AG08395 (cell line): ENCODE measurements around the gene POLL.
A peak's percentile ranks its signal among the peaks of the same experiment; 100 is the strongest.
"Not testable (repeated sequence)": the region's sequence is repeated elsewhere in the genome, so short reads cannot be mapped to it uniquely, and the experiment has no call there.

Source experiments
- DNase-seq: peaks from one replicate; pipeline ENCODE4 v3.0.0; 2012; ENCODE audit warnings: mixed read lengths, low spot score

The POLL gene

DNA sequence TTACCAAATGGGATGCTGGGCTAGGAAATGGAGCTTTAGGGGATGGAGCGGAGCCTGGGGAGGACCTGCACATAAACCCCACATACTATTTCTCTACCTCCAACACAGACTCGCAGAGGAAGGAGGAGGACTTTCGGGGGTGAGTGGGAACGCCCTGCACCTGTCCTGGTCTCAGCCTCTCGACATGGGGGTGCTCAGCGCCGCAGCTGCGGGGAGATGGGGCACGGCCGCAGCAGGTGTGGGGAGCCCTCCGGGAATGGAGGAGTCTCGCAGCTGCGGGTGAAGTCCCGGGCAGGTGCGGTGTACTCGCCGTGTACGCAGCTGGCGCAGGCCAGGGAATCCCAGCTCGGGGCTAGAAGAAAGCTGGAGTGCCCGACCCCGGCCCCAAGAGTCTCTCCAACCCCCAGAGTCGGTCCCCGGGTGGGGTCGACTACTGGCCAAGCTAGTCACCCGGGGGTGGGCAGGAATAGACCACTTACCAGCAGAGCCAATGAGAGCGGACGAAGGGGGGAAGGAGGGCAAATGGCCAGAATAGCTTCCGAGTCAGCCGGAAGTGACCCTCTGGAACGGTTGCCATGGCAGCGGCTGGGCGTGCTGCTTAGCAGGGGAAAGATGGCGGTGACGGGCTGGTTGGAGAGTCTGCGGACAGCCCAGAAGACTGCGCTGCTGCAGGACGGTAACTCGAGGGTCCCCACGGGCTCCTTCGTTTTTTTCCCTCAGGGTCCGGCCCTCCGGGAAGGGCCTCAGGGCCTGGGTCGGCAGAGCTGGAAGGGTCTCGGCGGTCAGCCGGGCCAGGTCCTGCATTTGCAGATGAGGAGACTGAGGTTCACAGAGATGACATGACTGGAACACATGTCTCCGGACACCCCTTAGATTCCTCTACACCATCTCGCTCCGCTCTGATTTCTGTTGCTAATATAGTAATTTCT is at the start of gene POLL, which contains the start of gene DPCD:
POLL (minus strand) TSS at position 533 of the 929 bp plus-strand sequence. CDS start 897 bp downstream, outside the sequence.
DPCD (plus strand) TSS at position 597 of the 929 bp plus-strand sequence; CDS start at position 613, 16 bp downstream.
- peak; percentile 99 for DNase-seq

DNA sequence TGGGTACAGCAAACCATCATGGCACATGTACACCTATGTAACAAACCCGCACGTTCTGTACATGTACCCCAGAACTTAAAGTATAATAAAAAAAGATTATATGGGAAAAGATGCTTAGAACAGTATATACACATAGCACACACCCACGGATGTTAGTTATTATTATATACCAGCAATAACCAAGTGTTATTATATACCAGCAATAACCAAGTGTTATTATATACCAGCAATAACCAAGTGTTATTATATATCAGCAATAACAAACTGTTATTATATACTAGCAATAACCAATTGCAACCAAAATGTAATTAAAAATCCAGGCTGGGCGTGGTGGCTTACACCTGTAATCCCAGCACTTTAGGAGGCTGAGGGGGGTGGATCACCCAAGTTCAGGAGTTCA is 45.5 kb upstream of the POLL start:
- not testable (repeated sequence) for DNase-seq

DNA sequence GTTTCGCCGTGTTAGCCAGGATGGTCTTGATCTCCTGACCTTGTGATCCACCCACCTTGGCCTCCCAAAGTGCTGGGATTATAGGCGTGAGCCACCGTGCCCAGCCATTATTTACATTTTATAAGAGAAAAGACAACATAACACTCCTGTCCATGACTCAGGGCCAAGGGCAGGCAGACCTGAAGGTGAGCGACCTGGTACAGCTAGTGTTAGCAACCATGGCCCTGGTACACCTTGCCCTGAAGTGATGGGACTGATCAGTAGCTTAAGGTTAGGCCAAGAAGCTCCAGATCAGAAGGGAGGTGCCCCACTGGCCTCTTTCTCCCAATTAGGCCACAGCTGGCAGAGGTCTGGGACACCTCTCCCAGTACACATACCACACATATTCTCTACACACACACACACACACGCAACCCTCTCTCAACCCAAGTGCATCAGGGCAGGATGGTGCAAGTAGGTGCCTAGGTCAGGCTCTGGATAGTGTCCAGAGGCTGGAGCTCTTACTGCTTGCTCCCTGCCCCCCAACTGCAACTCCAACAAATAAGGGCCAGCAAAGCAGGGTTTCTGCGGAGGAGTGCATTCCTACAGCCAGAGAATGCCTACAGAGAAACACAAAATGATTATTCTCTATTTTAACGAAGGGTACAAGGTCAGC is 43.9 kb upstream of the POLL start:
- no peak for DNase-seq

GRCh38 chr10:101630633-101630920 is 42.5 kb upstream of the POLL start:
- DNase-seq, result no peak

DNA sequence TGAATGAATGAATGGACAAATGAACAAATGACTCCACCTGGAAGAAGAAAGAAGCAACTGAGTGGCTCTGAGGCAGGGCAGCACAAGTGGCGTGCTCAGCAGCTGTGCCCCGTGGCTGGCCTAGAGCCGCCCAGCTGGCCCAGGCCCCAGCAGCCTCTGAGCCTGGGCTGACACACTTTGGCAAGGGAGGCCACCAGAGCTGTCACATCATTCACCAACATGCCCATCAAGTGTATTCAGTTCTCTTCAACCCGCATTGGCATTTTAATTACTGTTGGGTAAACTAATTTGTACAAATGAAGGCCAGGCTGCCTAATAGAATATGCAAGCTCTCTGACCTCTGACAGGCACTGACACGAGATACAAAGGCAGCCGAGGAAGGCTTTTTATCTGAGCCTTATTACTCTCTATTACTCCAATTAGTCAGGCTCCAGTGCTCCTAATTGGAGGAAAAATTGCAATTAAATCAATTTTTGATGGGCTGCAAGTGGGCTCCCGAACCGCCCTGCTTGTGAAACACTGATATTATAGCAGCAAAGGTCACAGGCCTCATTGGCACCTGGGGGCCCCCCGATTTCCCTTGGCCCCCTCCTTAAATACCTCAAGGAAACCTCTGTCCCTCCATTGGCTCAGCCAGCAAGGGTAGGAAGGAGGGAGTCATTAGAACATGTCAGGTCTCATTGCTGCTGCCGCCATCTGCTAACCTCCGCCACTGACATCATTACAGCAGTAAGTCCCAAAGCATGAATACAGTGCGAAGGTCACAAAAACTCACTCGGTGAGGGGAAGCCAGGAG is 42.0 kb upstream of the POLL start:
- no peak for DNase-seq

- no peak for DNase-seq
These were observed 37.9 kb upstream of the POLL start for GRCh38 chr10:101625821-101626412.

- no peak for DNase-seq
These were observed 36.6 kb upstream of the POLL start for GRCh38 chr10:101624526-101625102.

DNA sequence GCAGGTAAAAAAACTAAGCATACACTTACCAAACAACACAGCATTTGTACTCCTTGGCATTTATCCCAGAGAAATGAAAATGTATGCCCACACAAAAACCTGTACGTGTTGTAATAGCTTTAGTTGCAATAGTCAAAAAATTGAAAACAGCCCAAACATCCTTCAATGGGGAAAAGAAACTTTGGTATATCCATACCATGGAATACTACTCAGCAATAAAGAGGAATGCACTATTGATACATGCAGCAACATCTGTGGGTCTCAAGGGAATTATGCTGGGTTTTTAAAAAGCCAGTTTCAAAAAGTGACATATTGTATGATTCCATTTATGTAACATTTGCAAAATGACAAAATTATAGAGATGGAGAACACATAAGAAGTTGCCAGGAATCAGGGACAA is 35.5 kb upstream of the POLL start:
- DNase-seq, result no peak

DNA sequence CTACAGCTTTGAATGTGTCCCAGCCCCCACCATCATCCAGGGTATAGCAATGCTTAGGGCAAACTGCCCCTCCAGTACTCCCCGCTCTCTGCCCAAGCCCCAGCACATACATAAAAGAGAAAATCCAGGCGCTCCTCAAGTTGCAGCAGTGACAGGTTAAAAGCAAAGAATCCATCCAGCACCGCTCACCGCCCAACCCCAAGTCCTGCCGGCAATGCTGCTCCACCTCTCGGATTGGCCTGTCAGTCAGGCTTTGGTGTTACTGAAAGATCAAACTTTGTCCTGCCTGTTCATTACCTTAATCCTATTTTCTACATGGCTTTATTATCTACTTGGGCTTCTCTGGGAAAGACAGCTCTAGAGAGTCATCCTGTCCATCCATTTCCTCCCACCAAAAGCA is 31.9 kb upstream of the POLL start:
- DNase-seq, result no peak

GRCh38 chr10:101618871-101619270 is 30.8 kb upstream of the POLL start:
- no peak for DNase-seq

- DNase-seq, result no peak
These were observed 29.9 kb upstream of the POLL start for GRCh38 chr10:101617824-101618568.

GRCh38 chr10:101617102-101617823 is 29.2 kb upstream of the POLL start:
- no peak for DNase-seq

- DNase-seq, result no peak
These were observed 28.5 kb upstream of the POLL start for GRCh38 chr10:101616415-101617101.

DNA sequence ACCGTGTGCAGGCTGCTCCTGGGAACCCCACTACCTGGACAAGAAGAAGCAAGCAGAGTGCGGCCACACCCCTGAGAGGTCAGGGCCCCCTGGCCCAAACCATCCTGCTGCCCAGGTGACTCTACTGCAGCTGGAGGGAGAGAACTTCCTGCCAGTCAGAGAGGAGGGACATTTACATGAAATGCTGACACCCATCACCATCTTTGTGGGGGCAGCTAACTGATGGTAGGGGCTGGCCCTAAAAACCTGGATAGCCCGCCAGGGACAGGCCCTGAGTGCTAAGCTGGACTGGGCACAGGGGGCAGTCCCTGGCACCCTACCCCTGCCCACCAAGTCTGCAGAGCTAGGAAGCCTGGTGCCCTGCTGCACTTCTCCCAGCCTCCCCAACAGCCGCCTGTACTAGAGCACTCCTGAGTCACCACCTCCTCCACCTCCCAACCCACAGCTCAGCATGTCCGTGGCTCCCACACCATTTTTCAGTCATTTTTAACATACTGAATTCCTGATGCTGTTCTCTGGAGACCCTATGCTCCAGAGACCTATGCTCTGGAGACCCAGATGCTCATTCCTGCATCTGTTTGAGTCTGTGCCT is 27.6 kb upstream of the POLL start:
- DNase-seq, result no peak

DNA sequence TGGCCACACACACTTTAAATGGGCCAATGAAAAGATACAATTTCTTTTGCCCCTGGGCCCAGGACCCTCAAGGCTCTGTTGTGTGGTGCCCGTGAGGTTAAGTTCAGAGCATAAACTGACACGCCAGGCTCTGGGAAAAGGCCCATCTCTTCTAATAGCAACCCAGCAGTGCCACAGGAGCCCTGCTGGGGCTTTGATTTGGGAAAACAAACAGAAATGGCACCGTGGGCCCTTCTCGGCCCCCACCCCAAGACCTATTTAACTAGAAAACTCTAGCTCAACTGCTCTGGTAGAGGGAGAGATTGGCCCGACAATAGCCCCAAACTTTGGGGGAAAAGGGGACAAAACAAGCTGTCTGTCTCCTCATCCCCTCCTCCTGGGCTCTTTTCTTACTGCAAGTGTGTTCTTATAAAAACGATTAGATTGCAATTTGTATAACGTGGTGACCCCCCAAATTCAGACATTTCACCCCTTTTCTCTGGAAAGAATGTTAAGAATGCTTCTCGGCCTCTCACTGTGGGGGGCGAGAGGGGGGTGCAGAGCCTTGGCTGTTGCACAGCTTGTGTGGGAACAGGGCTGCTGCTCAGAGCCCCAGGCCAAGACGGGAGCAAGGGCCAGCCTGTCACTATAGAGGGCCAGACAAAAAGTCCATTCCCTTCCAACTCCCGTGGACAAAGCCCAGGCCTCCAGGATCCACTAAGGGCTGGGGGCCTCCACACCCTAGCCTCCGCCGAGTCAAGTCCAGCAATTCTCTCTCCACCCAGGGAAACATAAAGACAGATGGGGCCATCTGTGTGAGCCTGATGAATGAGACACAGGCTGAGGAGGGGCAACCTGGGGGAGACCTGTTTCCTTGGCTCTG is 26.8 kb upstream of the POLL start:
- DNase-seq, result no peak

DNA sequence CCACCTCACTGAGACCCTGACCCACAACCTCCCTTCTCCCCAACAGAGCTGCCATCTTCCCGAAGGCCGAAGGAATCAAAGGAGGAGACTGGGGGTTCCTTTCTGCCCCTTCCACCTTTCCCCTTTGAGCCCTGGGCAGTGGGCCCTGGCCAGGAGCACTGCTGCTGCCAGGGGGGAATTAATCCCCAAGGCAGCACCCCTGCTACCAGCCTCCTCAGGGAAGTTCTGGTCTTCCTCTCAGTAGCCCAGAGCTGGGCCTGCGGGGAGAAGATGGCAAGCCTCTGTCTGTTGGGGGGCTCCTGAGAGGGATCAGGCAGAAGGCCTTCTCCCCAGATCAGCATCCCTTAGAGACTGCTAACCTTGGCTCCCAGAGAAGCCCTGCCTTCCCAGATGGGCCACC is 25.6 kb upstream of the POLL start:
- DNase-seq, result no peak

GRCh38 chr10:101612872-101613271 is 24.8 kb upstream of the POLL start:
- DNase-seq, result no peak

- no peak for DNase-seq
These were observed 24.0 kb upstream of the POLL start for GRCh38 chr10:101612086-101612485.
